HT1080 (cell line): ENCODE measurements around the gene CADPS2. TPM values are rescaled to one million over a fixed set of nuclear protein-coding genes. Genes with fewer than 3 reads are reported as not detected.
A peak's percentile ranks its signal among the peaks of the same experiment; 100 is the strongest.
"Not testable (repeated sequence)": the region's sequence is repeated elsewhere in the genome, so short reads cannot be mapped to it uniquely, and the experiment has no call there.

ENCODE experiments used
- DNase-seq: peaks from one replicate; pipeline ENCODE4 v3.0.0-alpha.2; 2015; ENCODE audit warnings: low read depth
- total RNA-seq: library from RNA; depleted of rRNA; stranded (reverse); fragments of >200 nt; shearing (Covaris generic); gene quantifications from 2 replicates; pipeline ENCODE4 v1.2.3, GENCODE V29; 2014

CADPS2 gene
- total RNA-seq, 1 experiment from 2014 or later, result 13.0 TPM

- no peak for DNase-seq
Measured at GRCh38 chr7:122675621-122676020, 210.6 kb downstream of the CADPS2 start.

GRCh38 chr7:122675011-122675410, 211.2 kb downstream of the CADPS2 start:
- DNase-seq, result peak; percentile 40

GRCh38 chr7:122674502-122674901, 211.8 kb downstream of the CADPS2 start:
- DNase-seq, result peak; percentile 43

- no peak for DNase-seq
Measured at GRCh38 chr7:122673951-122674350, 212.3 kb downstream of the CADPS2 start.

GRCh38 chr7:122672536-122672935, 213.7 kb downstream of the CADPS2 start:
- DNase-seq, result no peak

- no peak for DNase-seq
Measured at GRCh38 chr7:122663733-122664132, 222.5 kb downstream of the CADPS2 start.

- DNase-seq, result no peak
Measured at GRCh38 chr7:122658856-122659255, 227.4 kb downstream of the CADPS2 start.

GRCh38 chr7:122653685-122654084, 232.6 kb downstream of the CADPS2 start:
- no peak for DNase-seq

GRCh38 chr7:122652876-122653275, 233.4 kb downstream of the CADPS2 start:
- DNase-seq, result no peak

- DNase-seq, result no peak
Measured at GRCh38 chr7:122651451-122651850, 234.8 kb downstream of the CADPS2 start.

GRCh38 chr7:122643250-122643649, 243.0 kb downstream of the CADPS2 start:
- DNase-seq, result no peak

- no peak for DNase-seq
Measured at GRCh38 chr7:122638459-122638858, 247.8 kb downstream of the CADPS2 start.

GRCh38 chr7:122637784-122638183, 248.5 kb downstream of the CADPS2 start:
- DNase-seq, result no peak

GRCh38 chr7:122635481-122635880, 250.8 kb downstream of the CADPS2 start:
- not testable (repeated sequence) for DNase-seq

- DNase-seq, result no peak
Measured at GRCh38 chr7:122633472-122633871, 252.8 kb downstream of the CADPS2 start.

GRCh38 chr7:122632238-122632637, 254.0 kb downstream of the CADPS2 start:
- no peak for DNase-seq

- DNase-seq, result no peak
Measured at GRCh38 chr7:122629412-122629953, 256.8 kb downstream of the CADPS2 start.

- no peak for DNase-seq
Measured at GRCh38 chr7:122628651-122629411, 257.4 kb downstream of the CADPS2 start.

- DNase-seq, result no peak
Measured at GRCh38 chr7:122626785-122627184, 259.5 kb downstream of the CADPS2 start.

GRCh38 chr7:122622682-122623081, 263.6 kb downstream of the CADPS2 start:
- DNase-seq, result no peak

- no peak for DNase-seq
Measured at GRCh38 chr7:122619664-122620063, 266.6 kb downstream of the CADPS2 start.

- DNase-seq, result no peak
Measured at GRCh38 chr7:122618585-122619189, 267.6 kb downstream of the CADPS2 start.

GRCh38 chr7:122616951-122617350, 269.3 kb downstream of the CADPS2 start:
- DNase-seq, result no peak
